Upper lobe of left lung (tissue), 6 donors: ENCODE results near the gene GABPA. TPM values are rescaled to one million over a fixed set of nuclear protein-coding genes. Genes with fewer than 3 reads are reported as not detected.
"Not testable (repeated sequence)": the region's sequence is repeated elsewhere in the genome, so short reads cannot be mapped to it uniquely, and the experiment has no call there.

Source experiments
- ATAC-seq, 2 donors: fragments of 200-7000 bp; cut with Tn5 transposase; one replicate each; pipeline ENCODE4 v1.9.1; 2022; ENCODE audit warnings: mild to moderate bottlenecking in 2 of 2, moderate library complexity in 2 of 2; ENCODE audit not compliant: low FRiP score in 2 of 2
- DNase-seq, 2 donors: peaks; one replicate each; pipeline ENCODE4 v3.0.0-alpha.2; 2019 to 2020
- H3K27ac ChIP-seq, 4 donors: fragments of 200-600 bp; sonication (generic); one replicate each; pipeline ENCODE4 v1.5.1; 2016 to 2019
- H3K27me3 ChIP-seq, 4 donors: fragments of 200-600 bp; sonication (generic); one replicate each; pipeline ENCODE4 v1.5.1; 2017 to 2019
- H3K36me3 ChIP-seq, 4 donors: fragments of 200-600 bp; sonication (generic); one replicate each; pipeline ENCODE4 v1.5.1; 2016 to 2019
- H3K4me1 ChIP-seq, 4 donors: fragments of 200-600 bp; sonication (generic); one replicate each; pipeline ENCODE4 v1.5.1; 2018 to 2019
- H3K4me3 ChIP-seq, 4 donors: fragments of 200-600 bp; sonication (generic); one replicate each; pipeline ENCODE4 v1.5.1; 2017 to 2019; ENCODE audit warnings: mild to moderate bottlenecking in 2 of 4, moderate library complexity in 1 of 4
- H3K9me3 ChIP-seq, 4 donors: fragments of 200-600 bp; sonication (generic); one replicate each; pipeline ENCODE4 v1.5.1; 2018 to 2019
- CTCF ChIP-seq, 6 experiments: fragments of 450-650 bp in 4 of 6; fragments of 200-600 bp in 2 of 6; sonication (generic) in 2 of 6; IDR thresholded peaks; one replicate each; pipeline ENCODE4 v1.5.1; 2016 to 2019; ENCODE audit warnings: antibody characterized with exemption in 6 of 6
- EP300 ChIP-seq, 4 donors: sonication (generic); formaldehyde crosslinking; IDR thresholded peaks; one replicate each; pipeline ENCODE4 v1.5.1; 2017; ENCODE audit warnings: antibody characterized with exemption in 4 of 4, control low read depth in 2 of 4
- POLR2A ChIP-seq, 4 donors: fragments of 450-650 bp; IDR thresholded peaks; one replicate each; pipeline ENCODE4 v1.5.1; 2016 to 2017; ENCODE audit warnings: antibody characterized with exemption in 4 of 4, mild to moderate bottlenecking in 2 of 4
- POLR2AphosphoS5 ChIP-seq, 2 donors: sonication (generic); formaldehyde crosslinking; IDR thresholded peaks; one replicate each; pipeline ENCODE4 v1.5.1; 2017; ENCODE audit warnings: antibody characterized with exemption in 2 of 2
- WGBS, 2 donors: methylation state at CpG; one replicate each; pipeline ENCODE4 v1.1.5; 2017 to 2018; 5-methylcytosine and 5-hydroxymethylcytosine counted together
- total RNA-seq, 6 donors: library from RNA; depleted of rRNA in 4 of 6; stranded (reverse); fragments of >200 nt in 4 of 6; gene quantifications; one replicate each; pipeline versions ENCODE4 v1.1.0 to v1.2.1, GENCODE V29; 2016 to 2021
- donor health status: DM: no; HTN: no; CAD: no; lungs with moderate emphysema.
- donor health status: DM: no; HTN: yes; CAD: no; lungs with severe emphysema.

The GABPA gene
- total RNA-seq, 6 donors from 2014 or later, result 10.0 to 31.6 (median 18.6) TPM

GRCh38 chr21:25709684-25710265, 25.0 kb upstream of the GABPA start:
- 85 to 89% methylated on average over 5 of the region's 5 CpGs for WGBS, 2 donors
- TF ChIP-seq EP300 (IDR thresholded peaks at IDR 0.05), result no peak
- no peak for TF ChIP-seq POLR2A (IDR thresholded peaks at IDR 0.05)
- TF ChIP-seq POLR2AphosphoS5 (IDR thresholded peaks at IDR 0.05), result no peak
- TF ChIP-seq CTCF (IDR thresholded peaks at IDR 0.05), result no peak
- Histone ChIP-seq H3K4me1 (no peaks in the 10 kb centered on the region), H3K4me3 (no peak overlapping the region), H3K27me3 (no peaks in the 10 kb centered on the region), H3K36me3 (peaks cover 0 to under 1% (median 0%) of the 10 kb centered on the region in 4 donors), H3K9me3 (no peaks in the 10 kb centered on the region), H3K27ac (no peak overlapping the region)
- ATAC-seq, result no peak
- DNase-seq, result no peak

GRCh38 chr21:25710550-25710949, 24.2 kb upstream of the GABPA start:
- no peak overlapping the region for H3K4me3 ChIP-seq
- DNase-seq (no peak), ATAC-seq (no peak)
- H3K36me3 ChIP-seq, result peaks cover 0 to 7% (median 0%) of the 10 kb centered on the region in 4 donors
- no peaks in the 10 kb centered on the region for H3K4me1 ChIP-seq
- 86 to 90% methylated on average over 5 of the region's 5 CpGs for WGBS, 2 donors
- no peaks in the 10 kb centered on the region for H3K9me3 ChIP-seq
- no peak overlapping the region for H3K27ac ChIP-seq
- no peak for TF ChIP-seq EP300 (IDR thresholded peaks at IDR 0.05)
- TF ChIP-seq POLR2A (IDR thresholded peaks at IDR 0.05), result no peak
- TF ChIP-seq POLR2AphosphoS5 (IDR thresholded peaks at IDR 0.05), result no peak
- TF ChIP-seq CTCF (IDR thresholded peaks at IDR 0.05), result no peak
- H3K27me3 ChIP-seq, result no peaks in the 10 kb centered on the region

- H3K27me3 ChIP-seq, H3K9me3 ChIP-seq, ATAC-seq, H3K27ac ChIP-seq, H3K4me1 ChIP-seq, H3K4me3 ChIP-seq, H3K36me3 ChIP-seq: not testable (repeated sequence)
- WGBS, 2 donors, result 96 to 98% methylated on average over 10 of the region's 10 CpGs
- DNase-seq, result peak in 1 of 2 donors; percentile 54
These were observed 20.7 kb upstream of the GABPA start for GRCh38 chr21:25714066-25714465.

- TF ChIP-seq CTCF (IDR thresholded peaks at IDR 0.05), result no peak
- TF ChIP-seq POLR2A (IDR thresholded peaks at IDR 0.05), result no peak
- no peak for TF ChIP-seq EP300 (IDR thresholded peaks at IDR 0.05)
- no peak for TF ChIP-seq POLR2AphosphoS5 (IDR thresholded peaks at IDR 0.05)
These were observed 17.2 kb upstream of the GABPA start for GRCh38 chr21:25717491-25718147.

GRCh38 chr21:25721987-25722386, 12.8 kb upstream of the GABPA start:
- Histone ChIP-seq H3K4me3 (no peak overlapping the region), H3K27ac (no peak overlapping the region), H3K4me1 (peaks cover 0 to 4% (median 0%) of the 10 kb centered on the region in 4 donors), H3K36me3 (peaks cover 18 to 59% (median 34%) of the 10 kb centered on the region in 4 donors), H3K9me3 (no peaks in the 10 kb centered on the region), H3K27me3 (no peaks in the 10 kb centered on the region)
- 94 to 97% methylated on average over 3 of the region's 3 CpGs for WGBS, 2 donors
- no peak for DNase-seq
- no peak for ATAC-seq
- TF ChIP-seq POLR2A (IDR thresholded peaks at IDR 0.05), result no peak
- TF ChIP-seq POLR2AphosphoS5 (IDR thresholded peaks at IDR 0.05), result no peak
- TF ChIP-seq CTCF (IDR thresholded peaks at IDR 0.05), result no peak
- TF ChIP-seq EP300 (IDR thresholded peaks at IDR 0.05), result no peak

More at GRCh38 chr21:25717491-25718147, 17.2 kb upstream of the GABPA start:
- H3K4me3 ChIP-seq, result no peak overlapping the region
- peak overlapping the region in 1 of 4 donors; percentile 43 for H3K27ac ChIP-seq
- H3K4me1 ChIP-seq, result peaks cover 0 to 4% (median 0%) of the 10 kb centered on the region in 4 donors
- peaks cover 0 to 26% (median 10%) of the 10 kb centered on the region in 4 donors for H3K36me3 ChIP-seq
- no peak for ATAC-seq
- H3K27me3 ChIP-seq, result no peaks in the 10 kb centered on the region
- H3K9me3 ChIP-seq, result no peaks in the 10 kb centered on the region
- WGBS, 2 donors, result 79 to 80% methylated on average over 5 of the region's 5 CpGs
- DNase-seq, result no peak
